WTC11 (cell line): ENCODE data around the gene PCED1A.

Experiments used
- SMAD3 ChIP-seq: sonication (generic); formaldehyde crosslinking; IDR thresholded peaks from 2 replicates; pipeline ENCODE4 v1.8.0; 2022; ENCODE audit warnings: missing genetic modification reagents, mild to moderate bottlenecking, borderline replicate concordance
- SP1 ChIP-seq: sonication (generic); formaldehyde crosslinking; conservative IDR thresholded peaks from 2 replicates; pipeline ENCODE4 v1.8.1; 2022; ENCODE audit warnings: missing genetic modification reagents
- TF ChIP-seq, protein P1 (sequence below): fragments of 200-600 bp; IDR thresholded peaks from 2 replicates; pipeline ENCODE4 v1.8.0; 2022; ENCODE audit warnings: antibody characterized with exemption

DNA sequence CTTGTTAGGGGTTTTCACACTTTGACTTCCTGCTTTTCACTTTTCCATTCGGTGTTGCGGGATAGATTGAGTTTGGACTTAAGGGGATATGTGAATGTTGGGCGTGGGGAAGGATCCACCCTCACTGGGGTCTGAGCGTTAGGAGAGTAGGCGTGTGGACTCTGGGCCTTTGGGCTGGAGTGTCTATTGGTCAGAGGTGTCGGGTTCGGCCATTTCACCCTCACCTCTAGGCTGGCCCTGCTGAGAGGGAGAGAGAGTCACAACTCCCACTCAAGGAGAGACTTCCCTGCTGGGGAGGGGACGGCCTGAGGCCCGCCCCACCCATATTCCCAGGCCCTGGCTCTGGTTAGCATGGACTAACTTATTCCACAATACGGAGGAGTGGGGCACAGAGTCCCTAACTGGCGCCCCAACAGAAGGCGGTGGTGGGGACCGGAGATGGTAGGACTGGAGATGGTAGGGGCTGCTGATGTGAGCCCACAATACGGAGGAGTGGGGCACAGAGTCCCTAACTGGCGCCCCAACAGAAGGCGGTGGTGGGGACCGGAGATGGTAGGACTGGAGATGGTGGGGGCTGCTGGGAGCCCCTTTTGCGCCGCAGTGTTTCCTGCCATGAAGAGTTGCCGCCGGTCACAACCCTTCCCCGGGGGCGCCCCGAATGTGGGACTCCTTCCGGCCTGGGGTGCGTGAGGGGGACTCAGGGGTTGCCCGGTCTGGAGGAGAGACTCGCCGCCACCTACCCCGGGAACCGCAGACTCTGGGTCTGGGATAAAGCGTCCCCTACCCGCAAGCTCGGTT, 31.4 kb upstream of the PCED1A start:
- TF ChIP-seq, protein P1, sequence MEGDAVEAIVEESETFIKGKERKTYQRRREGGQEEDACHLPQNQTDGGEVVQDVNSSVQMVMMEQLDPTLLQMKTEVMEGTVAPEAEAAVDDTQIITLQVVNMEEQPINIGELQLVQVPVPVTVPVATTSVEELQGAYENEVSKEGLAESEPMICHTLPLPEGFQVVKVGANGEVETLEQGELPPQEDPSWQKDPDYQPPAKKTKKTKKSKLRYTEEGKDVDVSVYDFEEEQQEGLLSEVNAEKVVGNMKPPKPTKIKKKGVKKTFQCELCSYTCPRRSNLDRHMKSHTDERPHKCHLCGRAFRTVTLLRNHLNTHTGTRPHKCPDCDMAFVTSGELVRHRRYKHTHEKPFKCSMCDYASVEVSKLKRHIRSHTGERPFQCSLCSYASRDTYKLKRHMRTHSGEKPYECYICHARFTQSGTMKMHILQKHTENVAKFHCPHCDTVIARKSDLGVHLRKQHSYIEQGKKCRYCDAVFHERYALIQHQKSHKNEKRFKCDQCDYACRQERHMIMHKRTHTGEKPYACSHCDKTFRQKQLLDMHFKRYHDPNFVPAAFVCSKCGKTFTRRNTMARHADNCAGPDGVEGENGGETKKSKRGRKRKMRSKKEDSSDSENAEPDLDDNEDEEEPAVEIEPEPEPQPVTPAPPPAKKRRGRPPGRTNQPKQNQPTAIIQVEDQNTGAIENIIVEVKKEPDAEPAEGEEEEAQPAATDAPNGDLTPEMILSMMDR, result no peak
- TF ChIP-seq SP1 (CRISPR knock-in tag) (no peak), SMAD3 (CRISPR knock-in tag) (no peak)
